Left renal cortex interstitium (tissue), 4 donors: ENCODE results near the gene IFNGR2. TPM values are rescaled to one million over a fixed set of nuclear protein-coding genes. Genes with fewer than 3 reads are reported as not detected.
"Not testable (repeated sequence)": the region's sequence is repeated elsewhere in the genome, so short reads cannot be mapped to it uniquely, and the experiment has no call there.

Experiments
- DNase-seq, 4 donors: peaks; one replicate each; pipeline ENCODE4 v3.0.0-alpha.2; 2013; ENCODE audit warnings: low read depth in 4 of 4, low spot score in 2 of 4, missing footprints in 1 of 4
- polyA plus RNA-seq, 4 donors: library from polyadenylated mRNA; unstranded; fragments of 120-200 nt; gene quantifications; one replicate each; pipeline ENCODE4 v1.2.1, GENCODE V29; 2013; ENCODE audit not compliant: insufficient read length in 4 of 4

Gene IFNGR2
- polyA plus RNA-seq = 10 to 100 TPM; 70.1 to 88.0 (median 80.2) TPM

- DNase-seq = no peak
These were observed at the start of gene IFNGR2 for GRCh38 chr21:33403128-33403785. Gene IFNGR2 (plus strand): TSS chr21:33403413. CDS start chr21:33403544, 131 bp downstream.

- DNase-seq = no peak
These were observed 47.9 kb upstream of the IFNGR2 start for GRCh38 chr21:33355355-33355754.

- DNase-seq = no peak
These were observed 47.2 kb upstream of the IFNGR2 start for GRCh38 chr21:33355996-33356395.

GRCh38 chr21:33357177-33357576 lies 46.0 kb upstream of the IFNGR2 start:
- no peak for DNase-seq

GRCh38 chr21:33359446-33359845 lies 43.8 kb upstream of the IFNGR2 start:
- no peak for DNase-seq

- no peak for DNase-seq
These were observed 42.9 kb upstream of the IFNGR2 start for GRCh38 chr21:33360281-33360680.

GRCh38 chr21:33360881-33361602 lies 42.2 kb upstream of the IFNGR2 start:
- peak in 1 of 4 donors; percentile 44 for DNase-seq

- DNase-seq = no peak
These were observed 41.1 kb upstream of the IFNGR2 start for GRCh38 chr21:33362044-33362555.

GRCh38 chr21:33363911-33364609 lies 39.2 kb upstream of the IFNGR2 start:
- DNase-seq = not testable (repeated sequence)

GRCh38 chr21:33364830-33365229 lies 38.4 kb upstream of the IFNGR2 start:
- no peak for DNase-seq

GRCh38 chr21:33367309-33367973 lies 35.8 kb upstream of the IFNGR2 start:
- no peak for DNase-seq

- DNase-seq = no peak
These were observed 35.1 kb upstream of the IFNGR2 start for GRCh38 chr21:33368124-33368523.

GRCh38 chr21:33368576-33368975 lies 34.6 kb upstream of the IFNGR2 start:
- no peak for DNase-seq

GRCh38 chr21:33369586-33369985 lies 33.6 kb upstream of the IFNGR2 start:
- no peak for DNase-seq

- DNase-seq = no peak
These were observed 32.9 kb upstream of the IFNGR2 start for GRCh38 chr21:33370305-33370704.

GRCh38 chr21:33371366-33371765 lies 31.8 kb upstream of the IFNGR2 start:
- no peak for DNase-seq

GRCh38 chr21:33372582-33372981 lies 30.6 kb upstream of the IFNGR2 start:
- DNase-seq = no peak

- no peak for DNase-seq
These were observed 29.8 kb upstream of the IFNGR2 start for GRCh38 chr21:33373451-33373850.

GRCh38 chr21:33374080-33374449 lies 29.1 kb upstream of the IFNGR2 start:
- no peak for DNase-seq

GRCh38 chr21:33374450-33375096 lies 28.6 kb upstream of the IFNGR2 start:
- no peak for DNase-seq
